HG03095 (cell line): ENCODE results near the gene PDZD4.

Experiments
- ATAC-seq: cut with Tn5 transposase; IDR thresholded peaks from one replicate; pipeline ENCODE4 v1.9.1; 2021; ENCODE audit warnings: moderate library complexity; ENCODE audit not compliant: unreplicated experiment

The PDZD4 gene

DNA sequence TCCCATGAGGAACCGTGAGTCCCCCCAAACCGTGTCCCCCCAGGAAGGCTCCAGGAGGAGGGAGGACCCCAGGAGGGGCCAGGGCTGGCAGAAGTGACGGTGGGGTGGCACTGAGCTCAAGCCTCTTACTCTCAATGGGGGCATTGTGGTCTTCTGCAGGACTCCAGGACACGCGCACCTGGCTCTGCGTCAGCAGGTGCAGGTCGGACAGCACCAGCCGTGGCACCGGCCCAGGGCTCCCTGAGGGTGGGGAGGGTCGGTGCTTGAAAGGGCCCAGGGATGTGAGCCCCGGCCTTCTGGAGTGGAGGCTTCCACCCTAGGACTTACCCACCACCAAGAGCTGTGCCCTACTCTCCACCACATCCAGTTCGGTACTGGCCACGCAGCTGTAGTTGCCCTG, 37.3 kb upstream of the PDZD4 start:
- no peak for ATAC-seq

DNA sequence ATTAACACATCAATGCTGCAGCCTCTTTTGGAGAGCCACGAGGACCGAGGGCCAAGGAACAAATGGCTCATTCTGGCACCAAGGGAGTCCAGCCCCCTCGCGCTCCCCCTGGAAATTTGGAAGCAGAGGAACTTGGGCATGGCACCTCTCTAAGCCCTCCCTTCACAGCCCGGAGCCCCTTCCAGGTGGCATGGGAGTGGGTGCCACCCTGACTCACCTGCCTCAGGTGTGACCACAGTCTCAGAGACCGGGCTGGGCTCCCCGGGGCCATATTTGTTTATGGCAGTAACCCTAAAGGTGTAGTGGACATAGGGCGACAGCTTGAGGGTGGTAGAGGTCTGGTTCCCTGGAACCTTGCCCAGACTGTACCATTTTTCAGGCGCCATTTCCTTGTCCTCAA, 36.8 kb upstream of the PDZD4 start:
- ATAC-seq, result no peak

DNA sequence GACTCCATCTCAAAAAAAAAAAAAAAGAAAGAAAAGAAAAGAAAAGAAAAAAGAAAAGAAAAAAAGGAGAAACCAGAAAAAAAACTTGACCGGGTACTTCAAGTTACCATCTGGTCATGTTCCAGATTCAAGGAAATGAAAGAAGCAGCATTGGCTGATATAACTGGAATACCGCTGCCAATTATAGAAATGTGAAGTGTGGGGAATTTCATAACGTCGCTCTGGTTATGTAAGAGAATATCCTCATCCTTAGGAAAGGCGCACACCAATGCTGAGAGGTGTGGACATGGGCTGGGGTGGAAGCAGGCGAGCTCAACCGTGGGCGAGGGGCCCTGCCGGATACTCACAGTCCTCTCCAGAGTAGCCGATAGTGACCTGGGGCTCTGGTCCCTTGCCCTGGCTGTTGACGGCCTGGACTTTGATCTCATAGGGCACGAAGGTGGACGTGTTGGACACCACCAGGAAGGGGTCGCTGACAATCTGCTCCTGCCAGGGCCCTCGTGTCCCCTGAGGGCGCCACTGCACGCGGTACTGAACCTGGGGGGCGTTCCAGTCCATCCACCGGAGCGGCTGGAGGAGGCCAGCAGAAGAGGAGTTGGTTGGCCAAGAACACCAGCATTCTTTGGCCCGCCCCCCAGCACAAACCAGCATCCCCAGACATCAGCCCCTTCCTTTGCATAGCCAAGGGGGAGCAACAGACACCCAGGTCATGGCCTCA, 36.1 kb upstream of the PDZD4 start:
- no peak for ATAC-seq

DNA sequence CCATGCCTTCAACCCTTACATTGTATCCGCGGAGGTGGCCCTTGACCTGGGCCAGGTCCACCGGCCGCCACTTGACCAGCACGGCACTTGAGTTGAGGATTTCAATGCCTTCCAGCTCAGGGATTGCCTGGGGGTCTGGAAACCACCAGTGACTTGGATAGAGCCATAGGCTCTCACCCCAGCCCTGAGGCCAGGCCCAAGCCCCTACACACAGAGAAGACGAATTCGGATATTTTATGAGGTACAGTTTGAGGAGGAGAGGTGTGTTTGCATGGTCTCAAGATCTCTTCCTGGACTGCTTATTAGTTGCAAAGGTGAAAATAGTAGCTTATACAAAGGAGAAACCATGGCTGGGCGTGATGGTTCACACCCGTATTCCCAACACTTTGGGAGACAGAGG, 35.3 kb upstream of the PDZD4 start:
- no peak for ATAC-seq

DNA sequence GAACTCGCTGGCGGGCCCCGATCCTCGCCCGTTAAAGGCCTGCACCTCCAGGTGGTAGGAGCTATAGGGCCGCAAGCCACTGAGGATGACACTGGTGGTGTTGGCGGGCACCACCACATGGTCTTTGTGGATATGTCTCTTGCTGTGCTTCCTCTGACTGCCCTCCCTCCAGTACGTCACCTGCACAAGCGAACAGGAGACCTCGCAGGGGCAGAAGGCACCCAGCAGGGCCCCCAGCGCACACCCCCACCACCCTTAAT, 34.9 kb upstream of the PDZD4 start:
- ATAC-seq, result no peak

DNA sequence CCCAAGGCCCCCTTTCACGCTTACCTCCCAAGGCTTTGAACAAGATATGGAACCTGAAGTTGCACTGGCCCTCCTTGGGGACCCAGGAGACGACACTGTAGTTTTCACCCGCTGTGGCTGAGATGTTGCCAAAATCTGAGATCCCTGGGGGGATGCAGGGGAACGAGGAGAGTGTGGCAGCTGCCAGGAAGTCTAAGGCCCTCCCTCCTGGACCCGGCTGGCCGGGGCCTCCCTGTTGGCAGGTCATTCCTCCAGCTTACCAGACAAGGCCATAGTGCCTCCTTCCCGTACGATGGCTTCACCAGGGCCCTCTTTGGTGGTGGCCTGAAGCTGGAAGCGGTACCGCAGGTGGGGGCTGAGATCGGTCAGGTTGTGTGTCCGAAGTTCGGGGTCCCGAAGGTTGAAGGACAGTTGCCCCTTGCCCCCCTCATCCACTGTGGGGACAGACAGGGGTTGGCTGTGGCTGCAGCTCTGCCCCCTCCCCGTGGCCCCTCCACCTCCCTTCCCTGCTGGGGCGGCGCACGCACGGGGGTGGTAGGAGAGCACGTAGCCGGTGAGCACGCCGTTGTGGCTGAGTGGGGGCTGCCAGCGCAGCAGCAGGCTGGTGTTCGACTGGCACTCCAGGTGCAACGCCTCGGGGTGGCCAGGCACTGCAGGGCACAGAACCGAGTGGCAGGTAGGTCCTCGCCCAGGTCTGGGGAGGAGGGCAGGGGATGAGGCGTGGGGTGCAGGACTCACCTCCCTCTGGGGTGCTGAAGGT, 34.4 kb upstream of the PDZD4 start:
- ATAC-seq, result no peak

DNA sequence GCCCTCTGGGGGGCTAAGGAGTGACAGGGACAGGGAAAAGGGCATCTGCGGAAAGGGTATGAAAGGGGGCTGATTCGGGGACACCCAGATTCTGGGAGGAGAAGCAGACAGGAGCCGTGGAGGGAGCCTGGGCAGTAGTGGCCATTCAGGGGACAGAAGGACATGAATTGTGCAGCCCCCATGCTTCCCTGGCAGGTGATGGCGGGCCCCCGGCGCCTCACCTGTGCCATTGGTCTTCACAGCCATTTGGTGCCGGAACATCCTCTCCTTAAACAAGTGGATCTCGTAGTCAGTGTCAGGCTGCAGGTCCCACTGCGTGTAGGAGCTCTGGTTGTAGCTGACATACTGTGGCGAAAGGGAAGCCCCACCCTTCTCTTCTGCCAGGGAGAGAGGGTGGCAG, 33.8 kb upstream of the PDZD4 start:
- no peak for ATAC-seq

DNA sequence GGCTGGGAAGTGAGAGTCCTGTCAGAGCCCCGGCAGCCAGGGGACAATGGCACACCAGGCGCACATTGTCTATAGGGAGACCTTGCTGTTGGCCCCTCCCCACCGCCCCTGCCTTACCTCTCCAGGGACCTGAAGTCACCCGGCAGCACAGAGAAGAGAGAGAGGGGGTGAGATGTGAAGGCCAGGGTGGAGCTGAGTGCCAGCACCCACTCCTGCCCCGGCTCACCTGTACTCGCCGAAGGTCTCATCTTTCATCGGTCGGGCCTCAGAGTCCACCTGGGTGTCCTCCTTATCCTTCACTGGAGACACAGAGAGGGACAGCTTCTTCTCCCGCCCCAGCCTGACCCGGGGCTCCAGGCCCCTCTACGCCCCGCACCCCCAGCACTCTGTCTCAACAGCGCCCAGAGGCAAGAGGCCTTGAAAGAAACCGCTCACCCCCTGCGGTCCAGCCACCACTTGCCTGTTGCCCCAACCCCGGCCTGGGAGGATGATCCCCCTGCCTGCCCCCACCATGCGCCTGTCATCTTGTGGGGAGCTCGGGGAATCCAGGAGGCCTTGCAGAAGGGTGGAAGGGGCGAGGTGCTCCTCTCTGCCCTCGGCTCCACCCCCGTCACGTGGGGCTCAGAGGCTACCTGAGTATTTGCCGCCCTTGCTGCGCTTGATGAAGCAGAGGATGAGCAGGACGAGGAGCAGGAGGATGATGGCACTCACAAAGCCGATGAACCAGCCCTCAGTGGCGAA, 33.1 kb upstream of the PDZD4 start:
- ATAC-seq, result no peak

DNA sequence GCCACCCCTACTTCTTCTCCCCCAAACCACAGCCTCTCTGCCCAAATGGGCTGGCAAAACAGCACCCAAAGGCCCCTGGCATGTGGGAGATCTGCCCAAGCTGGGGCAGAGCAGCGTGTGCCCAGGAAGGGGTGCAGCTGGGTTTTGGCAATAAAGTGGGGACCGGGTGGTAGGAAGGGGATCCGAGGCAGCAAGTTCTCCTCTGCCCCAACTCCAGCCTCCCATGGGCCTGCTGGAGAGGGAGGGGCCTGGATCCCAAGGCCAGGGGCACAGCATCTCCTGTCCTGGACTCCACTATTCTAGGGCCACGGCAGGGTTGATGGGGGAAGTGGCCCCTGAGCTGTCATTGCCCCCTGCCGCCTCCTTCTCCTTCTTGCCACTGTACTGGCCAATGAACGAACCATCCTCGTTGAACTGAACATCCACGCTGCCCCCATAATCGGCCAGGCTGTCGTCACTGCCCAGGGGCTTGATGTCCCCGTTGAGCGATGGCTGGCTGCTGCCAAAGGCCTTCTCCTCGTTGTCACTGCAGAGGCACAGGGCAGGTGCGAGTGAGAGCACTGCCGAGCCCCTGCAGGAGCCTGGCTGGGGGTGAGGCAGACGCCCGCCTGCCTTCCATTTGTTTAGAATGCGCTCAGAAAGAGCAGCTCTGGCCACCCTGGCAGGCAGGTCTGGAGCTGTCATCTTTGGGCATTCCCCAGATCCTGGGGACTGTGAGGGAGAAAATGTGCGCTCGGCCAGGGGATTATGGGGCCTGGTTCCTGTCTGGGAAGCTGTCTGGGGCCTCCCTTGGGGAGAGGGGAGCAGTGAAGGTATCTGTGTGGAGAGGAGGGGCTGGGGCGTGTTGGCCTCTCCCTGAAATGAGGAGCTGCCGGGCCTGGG, 32.3 kb upstream of the PDZD4 start:
- no peak for ATAC-seq

DNA sequence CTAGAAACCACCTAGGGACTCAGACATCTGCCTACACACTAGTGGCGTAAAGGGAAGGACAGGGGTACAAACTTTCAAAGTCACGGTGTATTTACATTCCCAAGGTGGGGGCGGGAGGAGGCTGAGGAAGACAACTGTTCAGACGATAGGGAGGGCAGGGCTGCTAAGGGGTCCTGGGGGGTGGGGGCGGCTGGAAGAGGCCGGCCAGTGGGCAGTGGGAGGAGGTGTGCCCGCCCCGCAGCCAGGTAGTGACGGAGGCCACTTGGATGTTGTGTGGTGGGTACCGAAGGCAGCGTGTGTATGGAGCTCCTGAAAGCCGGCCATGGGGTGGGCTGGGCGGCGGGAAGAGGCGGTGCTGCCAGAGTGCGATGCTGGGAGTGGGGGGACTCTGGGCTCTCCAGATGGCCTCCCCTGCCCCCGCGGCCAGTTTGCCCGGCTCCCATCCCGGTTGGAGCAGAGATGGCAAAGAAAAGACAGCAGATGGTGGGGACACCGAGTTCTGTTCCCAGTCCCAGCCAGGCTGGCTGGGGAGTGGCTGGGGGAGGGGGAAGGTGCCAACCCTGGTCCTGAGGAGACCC, 31.5 kb upstream of the PDZD4 start:
- no peak for ATAC-seq

DNA sequence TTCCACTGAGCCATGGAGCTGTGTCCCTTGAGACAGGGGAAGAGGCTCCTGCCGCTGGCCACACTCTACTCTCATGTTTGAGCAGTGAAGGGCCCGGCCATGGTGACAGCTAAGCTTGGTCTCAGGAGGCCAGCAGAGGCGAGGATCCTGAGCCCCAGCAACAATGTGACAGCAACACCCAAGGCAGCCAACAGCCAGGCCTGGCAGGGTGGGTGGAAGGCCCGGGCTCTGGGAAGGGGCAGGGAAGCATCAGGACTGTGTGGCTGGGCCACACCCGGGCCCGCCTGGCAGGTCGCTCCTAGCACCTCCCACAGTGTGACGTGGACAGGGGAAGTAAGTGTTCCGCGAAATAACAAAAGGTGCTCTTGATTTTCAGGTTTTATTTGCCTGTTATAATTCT, 30.8 kb upstream of the PDZD4 start:
- ATAC-seq, result no peak

DNA sequence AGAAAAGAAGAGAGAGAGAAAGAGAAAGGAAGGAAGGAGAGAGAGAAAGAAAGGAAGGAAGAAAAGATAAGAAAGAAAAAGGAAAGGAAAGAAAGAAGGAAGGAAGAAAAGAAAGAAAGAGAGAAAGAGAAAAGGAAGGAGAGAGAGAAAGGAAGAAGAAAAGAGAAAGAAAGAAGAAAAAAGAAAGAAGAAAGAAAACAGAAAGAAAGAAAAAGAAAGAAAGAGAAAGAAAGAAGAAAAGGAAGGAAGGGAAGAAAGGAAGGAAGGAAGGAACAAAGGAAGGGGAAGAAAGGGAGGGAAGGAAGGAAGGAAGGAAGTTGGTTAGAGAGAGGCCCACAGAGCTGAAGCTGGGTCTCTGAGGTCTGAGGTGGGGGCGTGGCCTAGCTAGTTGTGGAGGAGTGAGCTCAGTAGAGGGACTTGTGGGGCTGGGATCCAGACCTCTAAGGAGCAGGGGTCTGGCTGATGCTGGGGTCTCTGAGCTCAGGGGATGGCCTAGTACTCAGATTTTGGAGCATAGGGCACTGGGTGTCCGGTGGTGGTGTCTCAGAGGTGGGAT, 27.1 kb upstream of the PDZD4 start:
- ATAC-seq, result no peak

DNA sequence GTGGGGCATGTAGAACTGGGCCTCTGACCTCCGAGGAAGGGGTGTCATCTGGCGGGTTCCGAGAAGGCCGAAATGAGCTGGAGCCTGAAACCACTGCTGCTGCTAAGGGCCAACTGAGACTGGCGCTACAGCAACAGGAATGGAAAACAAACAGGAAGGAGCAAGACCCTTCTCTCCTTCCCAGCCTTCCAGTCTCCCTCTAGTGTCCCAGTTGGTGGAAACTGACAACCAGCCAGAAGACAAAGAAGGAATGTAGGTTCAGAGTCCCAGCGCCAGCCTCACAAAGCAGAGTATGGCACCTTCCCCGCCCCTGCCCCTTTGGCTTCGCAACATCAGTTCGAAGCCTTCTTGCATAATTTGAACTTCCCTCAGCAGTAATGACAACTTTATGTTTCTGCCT, 24.4 kb upstream of the PDZD4 start:
- ATAC-seq, result no peak

DNA sequence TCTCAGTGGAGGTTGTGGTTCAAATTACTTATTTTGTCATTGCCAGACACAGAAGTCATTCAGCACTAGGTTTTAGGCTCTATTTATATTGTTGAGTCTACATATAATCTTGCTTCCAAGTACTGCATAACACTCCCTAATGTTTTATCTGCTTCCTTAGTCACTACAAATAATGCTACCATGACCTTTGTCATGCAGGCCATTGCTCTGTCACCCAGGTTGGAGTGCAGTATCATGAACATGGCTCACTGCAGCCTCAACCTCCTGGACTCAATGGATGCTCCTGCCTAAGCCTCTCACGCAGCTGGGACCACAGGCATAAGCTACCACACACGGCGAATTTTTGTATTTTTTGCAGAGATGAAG, 23.5 kb upstream of the PDZD4 start:
- ATAC-seq, result no peak

DNA sequence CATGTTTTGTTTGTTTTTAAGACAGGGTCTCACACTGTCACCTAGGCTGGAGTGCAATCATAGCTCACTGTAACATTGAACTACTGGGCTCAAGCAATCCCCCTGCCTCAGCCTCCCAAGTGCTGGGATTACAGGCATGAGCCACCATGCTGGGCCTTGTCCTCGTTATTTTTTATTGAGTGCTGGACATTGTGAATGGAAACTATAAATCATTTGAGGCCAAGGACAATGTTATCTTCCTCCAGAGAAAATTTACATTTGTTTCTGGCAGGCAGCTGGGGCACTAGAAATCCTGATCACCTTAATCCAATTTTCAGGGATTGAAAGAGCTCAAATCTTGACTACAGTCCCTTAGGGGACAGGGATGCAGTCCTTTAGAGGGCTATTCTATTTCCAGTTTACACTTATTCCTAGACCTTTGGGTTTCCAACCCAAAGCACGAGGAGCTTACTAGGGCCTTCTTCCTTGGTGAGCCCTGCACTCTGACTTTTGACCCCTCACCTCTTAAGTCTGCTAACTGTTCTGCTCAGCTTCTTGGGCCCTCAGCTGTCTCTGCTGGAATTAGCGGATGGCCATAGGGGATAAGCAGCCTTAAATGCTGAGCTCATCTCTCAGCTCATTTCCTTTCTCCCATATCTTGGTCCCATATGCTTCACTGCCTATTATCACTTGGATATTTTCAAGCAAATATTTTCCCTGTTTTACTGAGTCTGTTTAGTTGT, 23.0 kb upstream of the PDZD4 start:
- ATAC-seq, result no peak

DNA sequence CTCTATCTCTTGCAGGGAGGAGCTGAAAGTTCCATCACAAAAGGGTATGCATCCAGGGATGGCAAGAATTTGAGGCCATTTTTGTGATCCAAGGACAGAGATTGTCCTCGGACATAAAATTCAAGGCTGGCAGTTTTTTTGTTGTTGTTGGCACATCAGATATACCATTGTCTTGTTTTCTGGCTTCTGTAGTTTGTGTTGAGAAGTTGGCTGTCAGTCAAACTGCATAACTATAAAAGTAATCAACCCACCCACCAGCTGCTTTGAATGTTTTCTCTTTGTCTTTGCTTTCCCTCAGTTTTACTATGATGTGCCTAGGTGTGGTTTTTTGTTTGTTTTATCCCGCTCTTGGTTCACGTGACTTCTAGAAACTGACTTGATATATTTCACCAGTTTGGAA, 21.6 kb upstream of the PDZD4 start:
- no peak for ATAC-seq

DNA sequence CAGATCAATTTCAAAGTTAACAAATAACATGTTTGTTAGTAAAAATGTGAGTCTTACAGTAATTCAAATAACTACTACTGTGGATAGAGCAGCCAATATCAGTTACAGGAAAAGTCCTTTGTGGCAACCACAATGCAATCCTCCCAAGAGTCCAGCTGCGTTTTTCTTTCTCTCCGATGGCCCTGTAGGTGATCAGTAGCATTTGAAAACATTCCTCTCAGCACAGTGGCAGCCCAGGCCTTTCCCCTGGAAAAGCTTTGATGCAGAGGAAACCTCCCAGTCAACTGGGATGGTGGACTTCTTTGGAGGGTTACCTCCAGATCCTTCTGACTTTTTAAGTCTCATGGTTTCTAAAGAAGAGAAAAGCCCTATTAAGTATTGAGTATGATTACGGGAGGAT, 18.0 kb upstream of the PDZD4 start:
- no peak for ATAC-seq

DNA sequence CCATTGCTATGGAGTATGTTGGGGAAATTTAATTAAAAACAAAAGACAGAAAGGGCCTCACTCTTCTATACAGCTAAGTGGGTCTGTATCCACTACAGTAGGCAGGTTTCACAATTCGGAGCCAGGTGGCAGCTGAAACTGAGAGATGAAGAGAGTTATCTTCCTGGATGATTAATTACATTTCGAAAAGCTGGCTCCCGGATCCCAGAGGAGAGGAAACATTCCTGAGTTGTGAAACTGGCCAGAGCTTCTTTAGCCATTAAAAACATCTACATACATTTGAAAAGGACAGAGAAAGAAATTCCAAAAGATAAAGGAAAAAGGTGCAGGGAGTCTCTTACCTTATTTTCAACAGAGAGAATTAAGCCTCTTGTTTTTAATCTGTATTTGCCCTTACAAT, 15.5 kb upstream of the PDZD4 start:
- ATAC-seq, result no peak

DNA sequence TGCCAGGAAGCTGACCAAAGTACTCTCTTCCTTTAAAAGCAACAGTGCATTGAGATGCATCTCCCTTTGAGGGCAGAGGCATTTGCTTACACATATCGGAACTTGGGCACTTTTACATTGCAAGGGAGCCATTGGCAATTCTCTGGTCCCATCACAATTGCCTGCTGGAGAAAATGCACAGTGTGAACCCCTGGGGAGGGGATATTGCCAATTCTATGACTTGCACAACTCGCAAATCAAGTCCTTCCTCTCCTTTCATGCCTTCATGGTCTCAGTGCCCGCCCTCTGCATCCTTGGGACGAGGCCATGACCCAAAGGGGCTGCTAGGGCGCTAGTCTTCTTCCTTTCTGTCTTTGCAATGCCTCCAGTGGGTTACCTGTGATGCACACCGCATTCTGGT, 14.9 kb upstream of the PDZD4 start:
- ATAC-seq, result no peak

DNA sequence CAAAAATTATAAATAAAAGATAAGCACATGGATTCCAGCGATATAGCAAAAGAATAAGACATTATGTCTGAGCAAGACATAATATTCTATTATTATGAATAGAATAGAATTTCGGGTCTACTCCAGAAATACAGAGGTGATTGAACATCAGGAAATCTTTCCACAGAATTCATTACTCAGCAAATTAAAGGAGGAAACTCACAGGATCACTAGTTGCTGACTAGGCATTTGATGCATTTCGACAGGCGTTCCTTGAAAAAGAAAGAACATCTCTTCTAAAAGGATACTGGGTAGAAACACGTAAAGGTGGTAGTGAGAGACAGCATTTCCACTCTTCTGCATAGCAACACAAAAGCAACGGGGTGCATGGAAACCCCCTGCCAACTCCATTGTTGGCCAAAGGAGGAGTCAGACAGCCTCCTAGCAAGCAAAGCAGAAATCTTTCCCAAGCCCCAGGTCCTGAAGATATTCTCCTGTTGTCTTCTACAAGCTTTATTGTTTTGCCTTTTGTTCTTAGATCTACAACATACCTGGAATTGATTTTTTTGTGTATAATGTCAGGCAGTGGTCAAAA, 14.3 kb upstream of the PDZD4 start:
- no peak for ATAC-seq
